ENCODE results near the gene GOLT1B. TPM values are rescaled to one million over a fixed set of nuclear protein-coding genes. Genes with fewer than 3 reads are reported as not detected.

Gene GOLT1B
- total and polyA plus RNA-seq, 2 of the 8 experiments (the other 6 are each of a cell fraction or from before 2014, with no cell fraction given), result 18.3 to 38.3 TPM

DNA sequence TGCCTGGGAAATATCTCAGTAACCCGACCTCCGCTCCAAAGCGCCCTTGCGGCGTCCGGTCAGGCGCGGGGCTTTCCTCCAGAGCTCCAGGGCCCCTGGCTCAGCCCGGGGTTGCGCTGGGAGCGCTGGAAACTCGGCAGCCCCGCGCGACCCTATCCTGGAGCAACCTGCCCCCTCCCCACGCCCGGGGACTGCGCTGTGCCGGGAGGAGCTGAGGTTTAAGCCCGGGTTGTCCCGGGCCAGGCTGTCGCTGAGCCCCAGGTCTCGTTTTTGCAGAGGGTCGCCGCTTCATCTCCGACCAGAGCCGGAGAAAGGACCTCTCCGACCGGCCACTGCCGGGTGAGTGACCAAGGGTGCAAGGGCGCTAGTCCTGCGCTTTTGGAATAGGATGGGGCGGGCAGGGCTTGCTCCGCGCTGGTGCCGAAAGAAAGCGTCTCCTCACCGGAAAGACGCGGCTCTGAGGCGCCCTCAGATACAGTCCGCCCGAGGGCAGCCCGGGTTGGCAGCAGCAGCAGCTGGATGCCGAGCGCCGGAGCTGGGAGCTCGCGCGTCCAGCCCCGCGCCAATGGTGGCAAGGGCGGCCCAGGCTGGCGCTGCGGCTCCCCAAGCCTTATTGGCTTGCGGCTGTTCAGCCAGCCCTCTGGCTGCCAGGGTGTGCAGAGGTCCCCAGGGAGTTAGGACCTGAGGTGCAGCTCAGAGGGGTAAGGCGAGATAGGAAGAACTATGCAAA lies 26.0 kb downstream of the GOLT1B start (continued):
- TF ChIP-seq, protein P1, sequence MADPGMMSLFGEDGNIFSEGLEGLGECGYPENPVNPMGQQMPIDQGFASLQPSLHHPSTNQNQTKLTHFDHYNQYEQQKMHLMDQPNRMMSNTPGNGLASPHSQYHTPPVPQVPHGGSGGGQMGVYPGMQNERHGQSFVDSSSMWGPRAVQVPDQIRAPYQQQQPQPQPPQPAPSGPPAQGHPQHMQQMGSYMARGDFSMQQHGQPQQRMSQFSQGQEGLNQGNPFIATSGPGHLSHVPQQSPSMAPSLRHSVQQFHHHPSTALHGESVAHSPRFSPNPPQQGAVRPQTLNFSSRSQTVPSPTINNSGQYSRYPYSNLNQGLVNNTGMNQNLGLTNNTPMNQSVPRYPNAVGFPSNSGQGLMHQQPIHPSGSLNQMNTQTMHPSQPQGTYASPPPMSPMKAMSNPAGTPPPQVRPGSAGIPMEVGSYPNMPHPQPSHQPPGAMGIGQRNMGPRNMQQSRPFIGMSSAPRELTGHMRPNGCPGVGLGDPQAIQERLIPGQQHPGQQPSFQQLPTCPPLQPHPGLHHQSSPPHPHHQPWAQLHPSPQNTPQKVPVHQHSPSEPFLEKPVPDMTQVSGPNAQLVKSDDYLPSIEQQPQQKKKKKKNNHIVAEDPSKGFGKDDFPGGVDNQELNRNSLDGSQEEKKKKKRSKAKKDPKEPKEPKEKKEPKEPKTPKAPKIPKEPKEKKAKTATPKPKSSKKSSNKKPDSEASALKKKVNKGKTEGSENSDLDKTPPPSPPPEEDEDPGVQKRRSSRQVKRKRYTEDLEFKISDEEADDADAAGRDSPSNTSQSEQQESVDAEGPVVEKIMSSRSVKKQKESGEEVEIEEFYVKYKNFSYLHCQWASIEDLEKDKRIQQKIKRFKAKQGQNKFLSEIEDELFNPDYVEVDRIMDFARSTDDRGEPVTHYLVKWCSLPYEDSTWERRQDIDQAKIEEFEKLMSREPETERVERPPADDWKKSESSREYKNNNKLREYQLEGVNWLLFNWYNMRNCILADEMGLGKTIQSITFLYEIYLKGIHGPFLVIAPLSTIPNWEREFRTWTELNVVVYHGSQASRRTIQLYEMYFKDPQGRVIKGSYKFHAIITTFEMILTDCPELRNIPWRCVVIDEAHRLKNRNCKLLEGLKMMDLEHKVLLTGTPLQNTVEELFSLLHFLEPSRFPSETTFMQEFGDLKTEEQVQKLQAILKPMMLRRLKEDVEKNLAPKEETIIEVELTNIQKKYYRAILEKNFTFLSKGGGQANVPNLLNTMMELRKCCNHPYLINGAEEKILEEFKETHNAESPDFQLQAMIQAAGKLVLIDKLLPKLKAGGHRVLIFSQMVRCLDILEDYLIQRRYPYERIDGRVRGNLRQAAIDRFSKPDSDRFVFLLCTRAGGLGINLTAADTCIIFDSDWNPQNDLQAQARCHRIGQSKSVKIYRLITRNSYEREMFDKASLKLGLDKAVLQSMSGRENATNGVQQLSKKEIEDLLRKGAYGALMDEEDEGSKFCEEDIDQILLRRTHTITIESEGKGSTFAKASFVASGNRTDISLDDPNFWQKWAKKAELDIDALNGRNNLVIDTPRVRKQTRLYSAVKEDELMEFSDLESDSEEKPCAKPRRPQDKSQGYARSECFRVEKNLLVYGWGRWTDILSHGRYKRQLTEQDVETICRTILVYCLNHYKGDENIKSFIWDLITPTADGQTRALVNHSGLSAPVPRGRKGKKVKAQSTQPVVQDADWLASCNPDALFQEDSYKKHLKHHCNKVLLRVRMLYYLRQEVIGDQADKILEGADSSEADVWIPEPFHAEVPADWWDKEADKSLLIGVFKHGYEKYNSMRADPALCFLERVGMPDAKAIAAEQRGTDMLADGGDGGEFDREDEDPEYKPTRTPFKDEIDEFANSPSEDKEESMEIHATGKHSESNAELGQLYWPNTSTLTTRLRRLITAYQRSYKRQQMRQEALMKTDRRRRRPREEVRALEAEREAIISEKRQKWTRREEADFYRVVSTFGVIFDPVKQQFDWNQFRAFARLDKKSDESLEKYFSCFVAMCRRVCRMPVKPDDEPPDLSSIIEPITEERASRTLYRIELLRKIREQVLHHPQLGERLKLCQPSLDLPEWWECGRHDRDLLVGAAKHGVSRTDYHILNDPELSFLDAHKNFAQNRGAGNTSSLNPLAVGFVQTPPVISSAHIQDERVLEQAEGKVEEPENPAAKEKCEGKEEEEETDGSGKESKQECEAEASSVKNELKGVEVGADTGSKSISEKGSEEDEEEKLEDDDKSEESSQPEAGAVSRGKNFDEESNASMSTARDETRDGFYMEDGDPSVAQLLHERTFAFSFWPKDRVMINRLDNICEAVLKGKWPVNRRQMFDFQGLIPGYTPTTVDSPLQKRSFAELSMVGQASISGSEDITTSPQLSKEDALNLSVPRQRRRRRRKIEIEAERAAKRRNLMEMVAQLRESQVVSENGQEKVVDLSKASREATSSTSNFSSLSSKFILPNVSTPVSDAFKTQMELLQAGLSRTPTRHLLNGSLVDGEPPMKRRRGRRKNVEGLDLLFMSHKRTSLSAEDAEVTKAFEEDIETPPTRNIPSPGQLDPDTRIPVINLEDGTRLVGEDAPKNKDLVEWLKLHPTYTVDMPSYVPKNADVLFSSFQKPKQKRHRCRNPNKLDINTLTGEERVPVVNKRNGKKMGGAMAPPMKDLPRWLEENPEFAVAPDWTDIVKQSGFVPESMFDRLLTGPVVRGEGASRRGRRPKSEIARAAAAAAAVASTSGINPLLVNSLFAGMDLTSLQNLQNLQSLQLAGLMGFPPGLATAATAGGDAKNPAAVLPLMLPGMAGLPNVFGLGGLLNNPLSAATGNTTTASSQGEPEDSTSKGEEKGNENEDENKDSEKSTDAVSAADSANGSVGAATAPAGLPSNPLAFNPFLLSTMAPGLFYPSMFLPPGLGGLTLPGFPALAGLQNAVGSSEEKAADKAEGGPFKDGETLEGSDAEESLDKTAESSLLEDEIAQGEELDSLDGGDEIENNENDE (IDR thresholded peaks at IDR 0.05; ENCODE audit: insufficient replicate concordance, low read length), result no peak
- no peak for TF ChIP-seq SP1 (IDR thresholded peaks at IDR 0.05; ENCODE audit: low read depth, low read length)
- no peak for TF ChIP-seq ZNF274 (IDR thresholded peaks at IDR 0.05; ENCODE audit: borderline replicate concordance, extremely low read depth, low read length)
- TF ChIP-seq SAP30 (IDR thresholded peaks at IDR 0.05; ENCODE audit: insufficient read depth, insufficient replicate concordance, low read length), result no peak
- TF ChIP-seq TAF1 (IDR thresholded peaks at IDR 0.05; ENCODE audit: low read depth, low read length), result peak; percentile 85
- TF ChIP-seq, protein P2, sequence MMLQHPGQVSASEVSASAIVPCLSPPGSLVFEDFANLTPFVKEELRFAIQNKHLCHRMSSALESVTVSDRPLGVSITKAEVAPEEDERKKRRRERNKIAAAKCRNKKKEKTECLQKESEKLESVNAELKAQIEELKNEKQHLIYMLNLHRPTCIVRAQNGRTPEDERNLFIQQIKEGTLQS (IDR thresholded peaks at IDR 0.05; ENCODE audit: insufficient read depth, low read depth, low read length), result no peak
- no peak for TF ChIP-seq GTF2F1 (IDR thresholded peaks at IDR 0.05; ENCODE audit: borderline replicate concordance, low read depth, low read length)
- no peak for TF ChIP-seq TAF7 (optimal IDR thresholded peaks at IDR 0.05; ENCODE audit: borderline replicate concordance, low read depth, low read length)
- TF ChIP-seq RXRA (IDR thresholded peaks at IDR 0.05; ENCODE audit: insufficient read depth, low read depth, low read length), result no peak
- peak; percentile 60 for TF ChIP-seq SUZ12 (IDR thresholded peaks at IDR 0.05; ENCODE audit: low read length)

All from H1 (cell line).